Left ventricle myocardium superior (tissue), 1 donor: ENCODE results near the gene ZSWIM5. TPM values are rescaled to one million over a fixed set of nuclear protein-coding genes. Genes with fewer than 3 reads are reported as not detected.

Source experiments
- ATAC-seq: fragments of 200-7000 bp; cut with Tn5 transposase; one replicate; pipeline ENCODE4 v1.9.1; 2020; ENCODE audit warnings: mild to moderate bottlenecking, moderate library complexity
- DNase-seq: peaks from one replicate; pipeline ENCODE4 v3.0.0-alpha.2; 2020
- intact Hi-C: fragments of 100-400 bp; cut with micrococcal nuclease; formaldehyde crosslinking; loops from one replicate; pipeline ENCODE4 v1.11.0; 2022
- total RNA-seq: library from RNA; stranded (reverse); fragmentation: NEBNext Ultra II Directional; extraction: Animal tissue kit (Norgen Biotek cat#: 25700); gene quantifications from one replicate; pipeline ENCODE4 v1.2.1, GENCODE V29; 2021
- donor health status: DM: no; HTN: yes; CAD: no; lungs with severe emphysema.

The ZSWIM5 gene
- total RNA-seq, 1 donor from 2014 or later = 0.84 TPM

- DNase-seq (no peak), ATAC-seq (no peak)
- intact Hi-C loops = no loop called here
Observed at GRCh38 chr1:45044916-45045315, 161.5 kb downstream of the ZSWIM5 start.

- ATAC-seq (no peak), DNase-seq (no peak)
- intact Hi-C loops = no loop called here
Observed at GRCh38 chr1:45043094-45043493, 163.3 kb downstream of the ZSWIM5 start.

GRCh38 chr1:45040297-45040696 lies 166.1 kb downstream of the ZSWIM5 start:
- DNase-seq (no peak), ATAC-seq (no peak)
- intact Hi-C loops = no loop called here

- intact Hi-C loops = no loop called here
- no peak for DNase-seq
- ATAC-seq = no peak
Observed at GRCh38 chr1:45038661-45039364, 167.6 kb downstream of the ZSWIM5 start.

GRCh38 chr1:45038240-45038639 lies 168.2 kb downstream of the ZSWIM5 start:
- intact Hi-C loops = no loop called here
- no peak for ATAC-seq
- DNase-seq = no peak

- no peak for ATAC-seq
- no peak for DNase-seq
- intact Hi-C loops = no loop called here
Observed at GRCh38 chr1:45037456-45037855, 168.9 kb downstream of the ZSWIM5 start.

GRCh38 chr1:45035631-45036301 lies 170.6 kb downstream of the ZSWIM5 start:
- ATAC-seq (no peak), DNase-seq (no peak)
- intact Hi-C loops = no loop called here

GRCh38 chr1:45033356-45033755 lies 173.0 kb downstream of the ZSWIM5 start:
- ATAC-seq (no peak), DNase-seq (no peak)
- intact Hi-C loops = no loop called here

- intact Hi-C loops = no loop called here
Observed at GRCh38 chr1:45032837-45033236, 173.6 kb downstream of the ZSWIM5 start.

GRCh38 chr1:45026446-45026845 lies 180.0 kb downstream of the ZSWIM5 start:
- intact Hi-C loops = no loop called here
- no peak for ATAC-seq

More at GRCh38 chr1:45032837-45033236, 173.6 kb downstream of the ZSWIM5 start:
- no peak for DNase-seq
- no peak for ATAC-seq

GRCh38 chr1:45023663-45024062 lies 182.7 kb downstream of the ZSWIM5 start:
- DNase-seq = no peak

More at GRCh38 chr1:45026446-45026845, 180.0 kb downstream of the ZSWIM5 start:
- no peak for DNase-seq

GRCh38 chr1:45018599-45019230 lies 187.7 kb downstream of the ZSWIM5 start:
- ATAC-seq = peak; percentile 64

More at GRCh38 chr1:45023663-45024062, 182.7 kb downstream of the ZSWIM5 start:
- no peak for ATAC-seq
- intact Hi-C loops = no loop called here

GRCh38 chr1:45016767-45017166 lies 189.6 kb downstream of the ZSWIM5 start:
- ATAC-seq (no peak), DNase-seq (no peak)
- intact Hi-C loops = loop anchor here (2.0 to 10.0 kb wide), 2 partner anchors 284 to 478 kb away; partner anchors contain the start of gene TESK2

More at GRCh38 chr1:45018599-45019230, 187.7 kb downstream of the ZSWIM5 start:
- intact Hi-C loops = loop anchor here (10.0 kb wide), 1 partner anchor 476 kb away; the partner anchor contains the start of gene TESK2
- peak; percentile 41 for DNase-seq

GRCh38 chr1:45016090-45016697 lies 190.2 kb downstream of the ZSWIM5 start:
- no peak for ATAC-seq
- no peak for DNase-seq
- intact Hi-C loops = loop anchor here (2.0 to 10.0 kb wide), 2 partner anchors 285 to 479 kb away; partner anchors contain the start of gene TESK2

GRCh38 chr1:45015683-45016082 lies 190.7 kb downstream of the ZSWIM5 start:
- ATAC-seq (no peak), DNase-seq (no peak)
- intact Hi-C loops = loop anchor here (2.0 to 10.0 kb wide), 2 partner anchors 285 to 479 kb away; partner anchors contain the start of gene TESK2

GRCh38 chr1:45014321-45015028 lies 191.9 kb downstream of the ZSWIM5 start:
- peak; percentile 75 for DNase-seq
- ATAC-seq = peak; percentile 10
- intact Hi-C loops = loop anchor here (10.0 kb wide), 1 partner anchor 480 kb away; the partner anchor contains the start of gene TESK2

GRCh38 chr1:45013551-45014209 lies 192.7 kb downstream of the ZSWIM5 start:
- no peak for DNase-seq
- ATAC-seq = no peak
- intact Hi-C loops = loop anchor here (10.0 kb wide), 1 partner anchor 481 kb away; the partner anchor contains the start of gene TESK2
